Skin epidermis (tissue), 12 donors: Measurements from ENCODE around the gene FLAD1.
A peak's percentile ranks its signal among the peaks of the same experiment; 100 is the strongest.

Source experiments
- H3K27ac ChIP-seq, 21 experiments: fragments of 200-600 bp; sonication (generic) in 11 of 21; one replicate each; pipeline ENCODE4 v1.5.0; 2020; ENCODE audit warnings: mild to moderate bottlenecking in 3 of 21, inconsistent platforms in 2 of 21, moderate library complexity in 2 of 21
- H3K4me3 ChIP-seq, 7 experiments: fragments of 200-600 bp; sonication (generic) in 2 of 7; one replicate each; pipeline ENCODE4 v1.5.0; 2020; ENCODE audit warnings: inconsistent platforms in 2 of 7, mild to moderate bottlenecking in 2 of 7, moderate library complexity in 1 of 7

The FLAD1 gene

DNA sequence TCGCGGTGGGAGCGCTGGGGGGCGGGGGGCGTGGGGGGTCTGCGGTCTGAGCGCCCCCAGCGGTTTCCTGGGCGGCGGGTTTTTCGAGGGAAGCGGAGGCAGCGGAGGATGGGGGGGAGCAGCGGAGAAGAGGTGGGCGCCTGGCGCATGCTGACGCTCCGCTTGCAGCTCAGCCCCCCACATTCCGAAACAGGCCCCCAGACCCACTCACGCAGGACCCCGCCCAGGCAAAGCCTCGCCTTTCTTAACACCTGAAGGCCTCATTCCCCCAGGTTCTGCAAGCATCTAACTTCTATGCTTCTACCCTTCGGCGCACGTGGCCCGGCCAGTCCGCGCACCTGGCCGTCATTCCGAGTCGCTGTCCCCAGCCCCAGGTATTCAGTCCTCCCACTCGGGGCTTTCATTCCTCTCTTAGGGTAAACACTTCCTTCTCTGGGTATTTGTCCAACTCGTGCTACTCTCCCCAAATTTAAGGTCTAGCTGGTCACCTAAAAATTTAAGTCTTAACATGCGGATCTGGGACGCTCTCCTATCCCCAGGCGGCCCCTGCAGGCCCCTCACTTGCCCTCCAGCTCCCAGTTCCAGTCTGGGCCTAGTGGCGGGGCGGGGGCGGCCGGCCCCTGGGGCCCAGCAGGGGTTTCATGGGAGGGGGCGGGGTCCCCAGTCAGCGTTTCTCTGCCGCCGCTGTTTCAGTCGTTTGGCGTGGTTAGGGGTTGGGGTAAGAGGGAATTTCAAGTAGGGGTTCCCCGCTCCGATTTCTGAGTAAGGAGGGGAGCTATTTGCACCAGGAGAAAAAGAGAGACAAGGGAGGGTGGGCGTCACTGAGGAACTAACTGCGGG is 16.6 kb downstream of the FLAD1 start:
- Histone ChIP-seq H3K4me3 (peak overlapping the region; percentile 70 to 93 (median 83)), H3K27ac (peak overlapping the region; percentile 83 to 99 (median 96))

DNA sequence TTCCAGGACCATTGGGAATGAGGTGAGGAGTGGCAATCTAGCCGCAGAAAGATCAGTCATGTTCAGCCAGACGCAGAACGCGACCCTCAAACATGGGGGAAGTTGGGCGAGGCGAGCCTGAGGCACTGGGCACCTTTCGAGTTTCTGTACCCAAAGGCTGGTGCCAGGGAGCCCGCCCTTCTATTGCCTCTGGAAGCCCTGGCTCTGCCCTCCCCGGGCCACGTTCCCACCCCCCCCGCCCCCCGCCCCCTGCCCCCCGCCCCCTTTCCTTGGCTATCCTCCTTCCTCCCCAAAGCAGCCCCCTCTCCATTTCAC is 17.2 kb downstream of the FLAD1 start:
- Histone ChIP-seq H3K4me3 (peak overlapping the region; percentile 70 to 93 (median 83)), H3K27ac (peak overlapping the region; percentile 83 to 99 (median 96))

DNA sequence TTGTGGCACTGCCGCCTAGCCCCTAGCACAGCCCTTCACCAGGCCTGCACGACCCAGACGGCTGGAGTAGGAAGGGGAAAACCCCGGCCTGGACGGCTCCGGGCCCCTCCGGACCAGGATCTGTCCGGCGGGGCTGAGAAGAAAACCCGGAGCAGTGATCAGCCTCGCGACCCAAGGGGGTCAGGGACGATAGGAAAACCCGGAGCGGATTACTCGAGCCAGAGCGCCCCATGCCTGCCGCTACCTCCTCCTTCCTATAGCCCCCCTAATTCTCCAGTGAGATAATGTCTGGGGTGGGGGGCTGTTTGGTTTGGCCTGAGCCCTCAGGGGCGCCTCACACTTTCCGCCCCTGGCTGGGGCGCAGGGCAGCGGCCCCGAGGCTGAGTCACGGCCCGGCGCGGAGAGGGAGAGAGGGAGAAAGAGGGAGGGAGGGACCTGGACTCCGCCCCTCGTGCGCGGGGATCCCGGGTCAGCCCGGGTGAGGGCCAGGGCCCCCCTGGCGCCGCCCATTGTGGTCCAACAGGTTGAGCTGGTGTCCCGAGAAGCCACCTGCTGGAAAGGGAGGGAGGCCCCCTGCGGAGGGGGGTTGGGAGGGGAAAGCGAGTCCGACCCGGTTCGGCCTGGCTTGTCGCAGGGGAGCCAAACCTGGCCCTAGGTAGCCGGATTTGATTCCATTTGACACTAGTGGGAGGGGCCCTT is 17.7 kb downstream of the FLAD1 start:
- H3K4me3 ChIP-seq, result peak overlapping the region; percentile 70 to 93 (median 83)

DNA sequence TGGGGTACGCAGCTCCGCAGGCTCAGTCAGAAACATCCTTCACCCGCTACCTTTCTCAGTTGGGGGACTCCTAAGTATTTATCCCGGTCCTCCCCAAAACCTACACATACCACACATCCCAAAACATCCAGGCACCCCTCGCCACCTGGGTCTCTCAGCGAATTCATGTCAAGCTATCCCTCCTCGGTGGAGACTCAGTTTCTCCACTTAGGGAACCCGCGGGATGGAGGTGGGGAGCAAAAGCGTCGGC is 18.2 kb downstream of the FLAD1 start:
- H3K27ac ChIP-seq, result peak overlapping the region; percentile 83 to 99 (median 96)

More for the DNA sequence above, 17.7 kb downstream of the FLAD1 start:
- H3K27ac ChIP-seq, result peak overlapping the region; percentile 83 to 99 (median 96)

GRCh38 chr1:155001675-155002463 is 18.7 kb downstream of the FLAD1 start:
- Histone ChIP-seq H3K4me3 (peak overlapping the region; percentile 70 to 93 (median 83)), H3K27ac (peak overlapping the region; percentile 83 to 99 (median 96))

More for the DNA sequence above, 18.2 kb downstream of the FLAD1 start:
- peak overlapping the region; percentile 70 to 93 (median 83) for H3K4me3 ChIP-seq

DNA sequence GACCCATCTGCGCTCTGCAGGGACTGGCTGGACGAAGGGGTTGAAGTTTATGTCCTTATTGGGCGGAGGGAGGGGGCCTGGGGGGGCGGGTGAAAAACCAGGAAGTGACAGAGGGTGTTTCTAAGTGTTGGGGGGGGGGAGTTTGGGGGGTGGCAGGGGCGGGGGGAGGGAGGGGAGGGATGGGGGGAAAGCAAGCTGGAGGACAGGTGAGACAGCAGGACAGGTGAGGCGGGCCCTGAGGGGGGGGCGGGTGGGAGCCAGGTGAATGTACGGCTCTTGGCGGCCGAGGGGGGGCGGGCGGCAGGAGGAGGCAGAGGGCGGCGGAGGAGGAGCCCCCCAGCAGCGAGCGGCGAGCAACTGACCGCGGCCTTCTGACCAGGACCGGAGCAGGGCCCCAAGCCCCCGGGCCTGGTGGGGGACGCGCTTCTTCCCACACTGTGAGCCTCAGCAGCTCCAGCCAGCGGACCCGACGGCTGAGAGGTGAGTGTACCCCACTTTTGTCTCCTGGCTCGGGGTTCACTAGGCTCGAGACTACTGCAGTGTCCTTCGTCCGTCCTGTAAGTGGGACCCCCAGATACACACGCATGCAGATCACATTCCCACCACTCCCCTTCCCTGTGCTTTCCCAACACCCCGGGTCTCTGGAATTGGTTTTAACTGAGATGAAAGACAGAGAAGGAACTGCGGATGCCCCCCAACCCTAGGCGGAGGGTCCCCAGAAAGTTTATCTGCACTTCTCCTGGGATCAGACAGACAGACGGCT is 19.5 kb downstream of the FLAD1 start, which contains the start of gene ZBTB7B:
Gene ZBTB7B, plus strand, starts transcription at position 339 of the 763 bp plus-strand sequence. CDS start 11,859 bp downstream, outside the sequence.
- H3K27ac ChIP-seq, result peak within 1 kb of the TSS; percentile 89 to 99 (median 96)

DNA sequence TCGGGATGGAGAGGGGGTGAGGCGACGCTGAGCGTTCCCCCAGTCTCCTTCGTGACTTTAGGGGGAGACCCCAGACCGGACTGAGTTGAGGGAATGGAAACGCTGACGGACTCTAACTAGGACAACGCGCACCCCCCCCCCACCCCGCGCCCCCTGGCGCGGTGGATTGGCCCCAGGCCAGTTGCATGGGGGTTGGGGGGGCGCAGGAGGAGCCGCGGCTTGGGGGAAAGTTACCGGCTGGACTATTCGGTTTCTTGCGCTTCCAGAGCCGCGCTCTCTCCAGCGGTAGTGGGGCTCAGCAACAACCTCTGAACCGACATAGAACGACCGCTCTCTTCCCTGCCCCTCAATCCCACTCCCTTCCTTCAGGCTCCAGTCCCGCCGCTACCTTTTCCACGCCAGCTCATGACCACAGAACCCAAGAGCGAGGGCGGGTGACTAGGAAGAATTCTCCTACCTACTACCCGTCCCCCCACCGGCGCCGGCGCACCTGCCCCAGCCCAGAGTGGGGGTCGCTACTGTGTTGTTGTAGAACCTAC is 20.2 kb downstream of the FLAD1 start:
- Histone ChIP-seq H3K4me3 (peak overlapping the region; percentile 70 to 93 (median 83)), H3K27ac (peak overlapping the region; percentile 87 to 99 (median 96))

More for the DNA sequence above, 19.5 kb downstream of the FLAD1 start, which contains the start of gene ZBTB7B:
- H3K4me3 ChIP-seq, result peak within 1 kb of the TSS; percentile 70 to 93 (median 83)

DNA sequence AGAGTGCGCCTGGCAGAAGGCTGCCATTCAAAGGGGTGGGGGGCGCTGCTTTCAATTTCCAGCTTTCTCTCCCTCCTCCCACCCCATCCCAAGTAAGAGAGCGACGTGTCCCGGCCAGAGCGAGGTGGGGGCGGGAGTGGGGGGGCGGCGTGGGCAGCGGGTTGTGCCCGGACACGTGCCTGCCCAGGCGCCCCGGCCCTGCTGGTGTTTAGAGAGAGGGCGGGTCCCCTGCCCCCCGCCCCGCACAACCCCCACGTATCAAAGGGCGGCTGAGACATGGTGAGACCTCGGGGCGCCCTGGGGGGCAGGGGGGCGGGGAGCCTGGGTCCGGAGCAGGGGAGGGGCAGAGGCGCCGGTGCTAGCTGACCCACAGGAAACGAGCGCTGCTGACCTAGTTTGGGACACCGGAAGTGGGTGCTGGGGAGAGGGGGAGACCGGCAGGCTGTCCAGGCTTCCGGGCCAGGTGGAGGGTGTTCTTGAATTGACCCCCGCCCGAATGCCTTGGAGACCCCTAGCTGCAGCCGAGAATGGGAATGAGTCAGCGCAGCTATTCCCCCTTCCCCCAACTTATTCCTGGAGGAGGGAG is 20.7 kb downstream of the FLAD1 start:
- Histone ChIP-seq H3K27ac (peak overlapping the region; percentile 87 to 99 (median 96)), H3K4me3 (peak overlapping the region; percentile 70 to 93 (median 83))

GRCh38 chr1:155004352-155005075 is 21.4 kb downstream of the FLAD1 start:
- Histone ChIP-seq H3K4me3 (peak overlapping the region; percentile 70 to 93 (median 83)), H3K27ac (peak overlapping the region in 20 of 21 experiments; percentile 87 to 99 (median 96))

DNA sequence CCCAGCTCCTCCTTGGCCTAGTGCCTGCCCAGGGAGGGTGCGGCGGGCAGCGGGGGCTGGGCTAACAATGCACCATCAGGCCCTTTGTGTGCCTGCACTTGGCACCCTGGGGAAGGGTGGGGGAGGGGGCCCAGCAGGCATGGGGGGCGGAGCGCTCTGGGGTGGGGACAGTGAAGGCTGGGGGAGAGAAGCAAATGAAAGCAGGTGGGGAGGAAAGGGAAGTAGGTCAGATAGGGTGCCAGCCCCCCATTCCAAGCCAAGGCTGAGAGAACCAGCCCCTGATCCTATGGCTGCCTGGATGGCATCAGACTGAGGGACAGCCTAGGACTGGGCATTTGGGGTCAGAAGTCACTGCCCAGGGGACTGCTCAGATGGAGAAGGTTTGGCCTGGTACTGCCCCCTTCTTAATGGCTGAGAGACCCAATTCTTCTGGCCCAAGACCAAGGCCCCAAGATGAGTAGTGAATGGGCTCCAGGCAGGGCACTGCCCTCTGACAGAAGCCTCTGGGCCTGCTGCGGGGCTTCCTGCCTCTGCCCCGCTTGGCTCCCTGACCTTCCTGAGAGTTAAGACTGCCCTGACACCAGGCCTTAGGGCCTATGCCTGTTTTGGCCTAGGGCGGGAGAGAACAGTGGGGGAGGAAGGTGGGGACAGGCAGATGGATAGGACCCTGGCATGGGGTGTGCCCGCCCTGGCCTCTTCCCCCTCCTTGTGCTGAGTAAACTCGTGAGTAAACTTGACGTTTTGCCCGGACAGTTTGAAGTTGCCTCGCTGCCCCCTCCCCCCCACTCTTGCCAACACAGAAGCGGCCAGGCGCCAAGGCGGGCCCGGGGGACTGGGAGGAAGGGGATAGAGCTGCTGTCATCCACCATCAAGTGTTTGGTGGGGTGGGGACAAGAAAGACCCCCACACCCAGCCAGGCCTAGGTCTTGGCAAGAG is 22.2 kb downstream of the FLAD1 start:
- Histone ChIP-seq H3K4me3 (peak overlapping the region in 6 of 7 experiments; percentile 70 to 90 (median 80)), H3K27ac (peak overlapping the region; percentile 8 to 99 (median 96))

DNA sequence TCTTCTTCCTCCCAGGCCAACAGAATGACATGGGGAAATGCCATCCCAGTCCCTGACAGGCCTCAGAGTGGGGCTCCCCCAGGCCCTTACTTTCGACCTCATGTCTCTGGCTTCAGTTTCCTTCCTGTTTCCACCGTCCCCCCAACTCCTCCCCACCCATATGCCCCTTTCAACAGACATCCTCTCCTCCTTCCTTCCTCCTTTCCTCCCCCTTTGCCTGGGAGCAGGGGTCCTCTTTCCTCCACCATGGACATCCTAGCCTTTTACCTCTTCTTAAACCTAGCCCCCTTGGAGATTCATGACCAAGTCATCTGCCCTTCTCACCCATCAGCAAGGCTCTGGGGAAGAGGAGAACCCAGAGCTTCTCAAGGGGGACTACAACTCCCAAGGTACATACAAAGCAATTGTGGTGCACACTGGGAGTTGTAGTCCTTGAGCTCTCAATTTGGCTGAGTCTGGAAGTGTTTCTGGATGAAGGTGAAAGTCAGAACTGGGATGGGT is 23.5 kb downstream of the FLAD1 start:
- Histone ChIP-seq H3K4me3 (peak overlapping the region in 2 of 7 experiments; percentile 0 to 49), H3K27ac (peak overlapping the region in 20 of 21 experiments; percentile 87 to 99 (median 96))

DNA sequence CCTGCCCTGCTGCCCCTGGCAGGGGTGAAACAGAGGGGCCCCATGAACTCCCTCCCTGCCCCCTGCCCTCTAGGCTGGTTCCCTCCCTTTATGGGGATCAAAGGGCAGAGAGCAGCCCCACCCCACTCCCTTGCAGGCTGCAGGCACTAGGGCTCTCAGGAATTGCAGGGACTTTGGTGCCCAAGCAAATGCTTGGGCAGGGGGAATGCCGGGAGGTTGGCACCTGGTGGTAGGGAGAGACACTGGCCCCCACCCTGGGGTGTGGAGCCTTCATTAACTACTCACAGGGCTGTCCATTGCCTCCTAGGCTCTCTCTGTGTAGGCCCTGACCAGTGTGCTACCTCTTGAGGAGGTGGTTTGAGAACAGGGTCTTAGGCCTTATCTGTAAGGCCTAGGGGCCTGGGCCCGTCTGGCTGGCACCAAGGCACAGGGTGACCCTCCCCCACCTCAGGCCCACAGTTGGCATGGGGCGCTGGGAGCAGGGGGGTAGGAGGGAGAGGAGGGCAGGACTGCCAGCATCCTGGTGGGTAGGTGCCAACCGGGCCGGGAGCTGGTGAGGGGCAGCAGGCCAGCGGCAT is 24.2 kb downstream of the FLAD1 start:
- Histone ChIP-seq H3K27ac (peak overlapping the region; percentile 25 to 99 (median 96)), H3K4me3 (peak overlapping the region in 5 of 7 experiments; percentile 36 to 57 (median 42))

GRCh38 chr1:155008015-155008941 is 25.1 kb downstream of the FLAD1 start:
- peak overlapping the region; percentile 49 to 99 (median 96) for H3K27ac ChIP-seq
- H3K4me3 ChIP-seq, result peak overlapping the region; percentile 36 to 57 (median 41)

DNA sequence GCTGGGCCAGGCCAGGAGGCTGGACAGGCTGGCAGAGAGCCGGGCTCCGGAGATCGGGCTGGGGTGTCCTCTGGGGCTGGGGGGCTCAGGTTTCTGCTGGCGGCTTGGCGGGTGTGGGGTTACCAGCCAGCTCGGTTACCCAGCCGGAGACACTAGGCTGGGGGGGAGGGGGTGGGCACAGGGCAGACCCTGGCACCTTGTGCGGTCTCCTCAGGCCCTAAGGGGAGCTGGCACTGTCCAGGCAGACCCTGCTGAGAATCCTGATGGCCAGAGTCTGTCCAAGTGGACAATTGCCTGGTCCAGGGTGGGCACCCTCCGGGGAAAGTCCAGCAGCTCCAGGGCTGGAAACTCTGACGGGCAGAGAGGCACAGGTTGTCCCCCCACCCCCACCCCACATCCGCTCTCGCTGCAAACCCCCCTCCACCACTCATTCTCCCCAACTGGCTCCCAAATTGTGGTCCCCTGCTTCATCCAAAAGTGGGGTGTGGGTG is 26.1 kb downstream of the FLAD1 start:
- peak overlapping the region; percentile 36 to 57 (median 41) for H3K4me3 ChIP-seq
- H3K27ac ChIP-seq, result peak overlapping the region; percentile 49 to 99 (median 96)

- peak overlapping the region in 20 of 21 experiments; percentile 81 to 99 (median 96) for H3K27ac ChIP-seq
- H3K4me3 ChIP-seq, result peak overlapping the region; percentile 36 to 57 (median 41)
Observed at GRCh38 chr1:155009742-155010141, 26.6 kb downstream of the FLAD1 start.
